Upper lobe of left lung (tissue), 6 donors: ENCODE results near the gene PLEKHA4. TPM values are rescaled to one million over a fixed set of nuclear protein-coding genes. Genes with fewer than 3 reads are reported as not detected.
"Not testable (repeated sequence)": the region's sequence is repeated elsewhere in the genome, so short reads cannot be mapped to it uniquely, and the experiment has no call there.

Experiments used
- ATAC-seq, 2 donors: fragments of 200-7000 bp; cut with Tn5 transposase; one replicate each; pipeline ENCODE4 v1.9.1; 2022; ENCODE audit warnings: mild to moderate bottlenecking in 2 of 2, moderate library complexity in 2 of 2; ENCODE audit not compliant: low FRiP score in 2 of 2
- DNase-seq, 2 donors: peaks; one replicate each; pipeline ENCODE4 v3.0.0-alpha.2; 2019 to 2020
- H3K27ac ChIP-seq, 4 donors: fragments of 200-600 bp; sonication (generic); one replicate each; pipeline ENCODE4 v1.5.1; 2016 to 2019
- H3K27me3 ChIP-seq, 4 donors: fragments of 200-600 bp; sonication (generic); one replicate each; pipeline ENCODE4 v1.5.1; 2017 to 2019
- H3K36me3 ChIP-seq, 4 donors: fragments of 200-600 bp; sonication (generic); one replicate each; pipeline ENCODE4 v1.5.1; 2016 to 2019
- H3K4me1 ChIP-seq, 4 donors: fragments of 200-600 bp; sonication (generic); one replicate each; pipeline ENCODE4 v1.5.1; 2018 to 2019
- H3K4me3 ChIP-seq, 4 donors: fragments of 200-600 bp; sonication (generic); one replicate each; pipeline ENCODE4 v1.5.1; 2017 to 2019; ENCODE audit warnings: mild to moderate bottlenecking in 2 of 4, moderate library complexity in 1 of 4
- H3K9me3 ChIP-seq, 4 donors: fragments of 200-600 bp; sonication (generic); one replicate each; pipeline ENCODE4 v1.5.1; 2018 to 2019
- CTCF ChIP-seq, 6 experiments: fragments of 450-650 bp in 4 of 6; fragments of 200-600 bp in 2 of 6; sonication (generic) in 2 of 6; IDR thresholded peaks; one replicate each; pipeline ENCODE4 v1.5.1; 2016 to 2019; ENCODE audit warnings: antibody characterized with exemption in 6 of 6
- EP300 ChIP-seq, 4 donors: sonication (generic); formaldehyde crosslinking; IDR thresholded peaks; one replicate each; pipeline ENCODE4 v1.5.1; 2017; ENCODE audit warnings: antibody characterized with exemption in 4 of 4, control low read depth in 2 of 4
- POLR2A ChIP-seq, 4 donors: fragments of 450-650 bp; IDR thresholded peaks; one replicate each; pipeline ENCODE4 v1.5.1; 2016 to 2017; ENCODE audit warnings: antibody characterized with exemption in 4 of 4, mild to moderate bottlenecking in 2 of 4
- POLR2AphosphoS5 ChIP-seq, 2 donors: sonication (generic); formaldehyde crosslinking; IDR thresholded peaks; one replicate each; pipeline ENCODE4 v1.5.1; 2017; ENCODE audit warnings: antibody characterized with exemption in 2 of 2
- WGBS, 2 donors: methylation state at CpG; one replicate each; pipeline ENCODE4 v1.1.5; 2017 to 2018; 5-methylcytosine and 5-hydroxymethylcytosine counted together
- total RNA-seq, 6 donors: library from RNA; depleted of rRNA in 4 of 6; stranded (reverse); fragments of >200 nt in 4 of 6; gene quantifications; one replicate each; pipeline versions ENCODE4 v1.1.0 to v1.2.1, GENCODE V29; 2016 to 2021
- donor health status: DM: no; HTN: no; CAD: no; lungs with moderate emphysema.
- donor health status: DM: no; HTN: yes; CAD: no; lungs with severe emphysema.

Gene PLEKHA4
- total RNA-seq, 6 donors from 2014 or later, result 6.3 to 34.9 (median 21.2) TPM

- H3K9me3 ChIP-seq, result no peaks in the 10 kb centered on the region
- no peak for DNase-seq
These were observed 37.2 kb upstream of the PLEKHA4 start for GRCh38 chr19:48905664-48906063.

GRCh38 chr19:48903788-48904187, 35.4 kb upstream of the PLEKHA4 start:
- not testable (repeated sequence) for ATAC-seq, H3K27ac ChIP-seq, H3K9me3 ChIP-seq, DNase-seq, H3K27me3 ChIP-seq, H3K4me3 ChIP-seq
- H3K36me3 ChIP-seq, result peaks cover 3 to 59% (median 27%) of the 10 kb centered on the region in 4 donors
- H3K4me1 ChIP-seq, result peaks cover 38 to 50% (median 46%) of the 10 kb centered on the region in 4 donors

More at GRCh38 chr19:48905664-48906063, 37.2 kb upstream of the PLEKHA4 start:
- Histone ChIP-seq H3K27me3 (no peaks in the 10 kb centered on the region), H3K4me3 (no peak overlapping the region), H3K36me3 (peaks cover 9 to 78% (median 42%) of the 10 kb centered on the region in 4 donors), H3K4me1 (peaks cover 39 to 50% (median 48%) of the 10 kb centered on the region in 4 donors), H3K27ac (peak overlapping the region; percentile 38 to 57 (median 51))
- ATAC-seq, result no peak
- WGBS, 2 donors, result 82 to 93% methylated on average over 9 to 14 of the region's 14 CpGs
- no peak for TF ChIP-seq POLR2AphosphoS5 (IDR thresholded peaks at IDR 0.05)
- no peak for TF ChIP-seq POLR2A (IDR thresholded peaks at IDR 0.05)
- TF ChIP-seq EP300 (IDR thresholded peaks at IDR 0.05), result no peak
- TF ChIP-seq CTCF (IDR thresholded peaks at IDR 0.05), result no peak

GRCh38 chr19:48902291-48902690, 33.9 kb upstream of the PLEKHA4 start:
- H3K27ac ChIP-seq, H3K9me3 ChIP-seq, DNase-seq, H3K27me3 ChIP-seq, ATAC-seq, H3K4me3 ChIP-seq: not testable (repeated sequence)
- 90 to 97% methylated on average over 7 of the region's 7 CpGs for WGBS, 2 donors
- H3K36me3 ChIP-seq, result peaks cover 0 to 46% (median 21%) of the 10 kb centered on the region in 4 donors
- peaks cover 31 to 38% (median 34%) of the 10 kb centered on the region in 4 donors for H3K4me1 ChIP-seq

- TF ChIP-seq POLR2A (IDR thresholded peaks at IDR 0.05), result peak in 1 of 4 donors; percentile 2
- no peak for TF ChIP-seq EP300 (IDR thresholded peaks at IDR 0.05)
- Histone ChIP-seq H3K4me1 (peaks cover 30 to 44% (median 40%) of the 10 kb centered on the region in 4 donors), H3K4me3 (peak overlapping the region; percentile 72 to 94 (median 84)), H3K27me3 (no peaks in the 10 kb centered on the region), H3K36me3 (peaks cover 0 to 30% (median 15%) of the 10 kb centered on the region in 4 donors), H3K9me3 (no peaks in the 10 kb centered on the region), H3K27ac (peak overlapping the region; percentile 85 to 97 (median 94))
- 7 to 10% methylated on average over 15 to 24 of the region's 24 CpGs for WGBS, 2 donors
- peak in 1 of 2 donors; percentile 50 for ATAC-seq
- peak in 1 of 2 donors; percentile 73 for DNase-seq
These were observed 32.3 kb upstream of the PLEKHA4 start for GRCh38 chr19:48900477-48901406.

GRCh38 chr19:48899781-48900476, 31.5 kb upstream of the PLEKHA4 start, which contains the start of gene NUCB1:
NUCB1 (plus strand) TSS chr19:48900312; CDS start chr19:48900797, 485 bp downstream.
- H3K9me3 ChIP-seq, result no peaks in the 10 kb centered on the region
- H3K27me3 ChIP-seq, result no peaks in the 10 kb centered on the region
- H3K4me3 ChIP-seq, result peak within 1 kb of the TSS; percentile 72 to 94 (median 84)
- WGBS, 2 donors, result 8 to 9% methylated on average over 29 to 34 of the region's 34 CpGs
- TF ChIP-seq EP300 (IDR thresholded peaks at IDR 0.05) (peak in 3 of 4 donors; percentile 22 to 79 (median 73)), CTCF (IDR thresholded peaks at IDR 0.05) (peak; percentile 25 to 64 (median 44)), POLR2A (IDR thresholded peaks at IDR 0.05) (peak; percentile 11 to 89 (median 44)), POLR2AphosphoS5 (IDR thresholded peaks at IDR 0.05) (peak; percentile 89 to 91)
- peak within 1 kb of the TSS; percentile 85 to 97 (median 94) for H3K27ac ChIP-seq
- peaks cover 35 to 49% (median 43%) of the 10 kb centered on the region in 4 donors for H3K4me1 ChIP-seq
- H3K36me3 ChIP-seq, result peaks cover 0 to 22% (median 8%) of the 10 kb centered on the region in 4 donors
- ATAC-seq (peak; percentile 99), DNase-seq (peak; percentile 97 to 99)

- Histone ChIP-seq H3K36me3 (peaks cover 0 to 16% (median 4%) of the 10 kb centered on the region in 4 donors), H3K27ac (peak overlapping the region; percentile 85 to 97 (median 94)), H3K4me1 (peaks cover 35 to 49% (median 43%) of the 10 kb centered on the region in 4 donors), H3K4me3 (peak overlapping the region in 3 of 4 donors; percentile 78 to 94 (median 91))
- not testable (repeated sequence) for ATAC-seq, DNase-seq, H3K9me3 ChIP-seq, H3K27me3 ChIP-seq
- WGBS, 2 donors, result 73 to 79% methylated on average over 11 of the region's 11 CpGs
These were observed 31.0 kb upstream of the PLEKHA4 start for GRCh38 chr19:48899386-48899749.
